DOHH2 (cell line): ENCODE measurements around the gene AKR1B15.

ENCODE experiments used
- H3F3A ChIP-seq: fragments of 200-600 bp; sonication (generic), shearing (Covaris generic); 2 replicates; pipeline ENCODE4 v1.6.0; 2016; ENCODE audit warnings: antibody characterized with exemption, mild to moderate bottlenecking; ENCODE audit not compliant: control insufficient read depth, insufficient read depth
- H3K27ac ChIP-seq: fragments of 200-600 bp; sonication (generic); 2 replicates; pipeline ENCODE4 v1.5.1; 2014; ENCODE audit warnings: low read depth, mild to moderate bottlenecking, low read length, moderate library complexity
- H3K27me3 ChIP-seq: fragments of 200-600 bp; sonication (generic); 2 replicates; pipeline ENCODE4 v1.6.1; 2014; ENCODE audit warnings: mild to moderate bottlenecking, low read length, mixed read lengths; ENCODE audit not compliant: control insufficient read depth
- H3K36me3 ChIP-seq: fragments of 200-600 bp; sonication (generic); 2 replicates; pipeline ENCODE4 v1.6.1; 2014; ENCODE audit warnings: mild to moderate bottlenecking, low read length, moderate library complexity, mixed read lengths; ENCODE audit not compliant: control insufficient read depth
- H3K4me1 ChIP-seq: fragments of 200-600 bp; sonication (generic); 2 replicates; pipeline ENCODE4 v1.6.1; 2014; ENCODE audit warnings: mild to moderate bottlenecking, low read length, mixed read lengths; ENCODE audit not compliant: control insufficient read depth
- H3K4me2 ChIP-seq: fragments of 200-600 bp; sonication (generic); 2 replicates; pipeline ENCODE4 v1.6.0; 2014; ENCODE audit warnings: mild to moderate bottlenecking, low read length, moderate library complexity
- H3K4me3 ChIP-seq: fragments of 200-600 bp; sonication (generic); 2 replicates; pipeline ENCODE4 v1.5.1; 2014; ENCODE audit warnings: mild to moderate bottlenecking, low read length, mixed read lengths
- H3K79me2 ChIP-seq: fragments of 200-600 bp; sonication (generic); 2 replicates; pipeline ENCODE4 v1.6.1; 2014; ENCODE audit warnings: mild to moderate bottlenecking, low read length, mixed read lengths; ENCODE audit not compliant: control insufficient read depth
- H3K9me2 ChIP-seq: fragments of 200-600 bp; sonication (generic); replicated peaks from 2 replicates; pipeline ENCODE4 v1.6.1; 2014; ENCODE audit warnings: mild to moderate bottlenecking, low read length, mixed read lengths; ENCODE audit not compliant: control insufficient read depth
- H3K9me3 ChIP-seq: fragments of 200-600 bp; sonication (generic); 2 replicates; pipeline ENCODE4 v1.6.1; 2014; ENCODE audit warnings: antibody characterized with exemption, low read length, mixed read lengths; ENCODE audit not compliant: control insufficient read depth, insufficient read depth
- H4K20me1 ChIP-seq: fragments of 200-600 bp; sonication (generic); 2 replicates; pipeline ENCODE4 v1.6.0; 2014; ENCODE audit warnings: low read depth, mild to moderate bottlenecking, antibody characterized with exemption, low read length, moderate library complexity; ENCODE audit not compliant: control insufficient read depth, insufficient read depth
- CTCF ChIP-seq: fragments of 200-600 bp; sonication (generic); IDR thresholded peaks from one replicate; pipeline ENCODE4 v1.5.1; 2014; ENCODE audit warnings: antibody characterized with exemption, mild to moderate bottlenecking, low read depth, low read length; ENCODE audit not compliant: poor library complexity, severe bottlenecking
- EZH2phosphoT487 ChIP-seq: fragments of 200-600 bp; sonication (generic); IDR thresholded peaks from 2 replicates; pipeline ENCODE4 v1.6.1; 2017; ENCODE audit warnings: borderline replicate concordance, mild to moderate bottlenecking, antibody characterized with exemption, low read length, moderate library complexity, mixed read lengths

AKR1B15 gene

GRCh38 chr7:134601459-134601858 lies 52.5 kb downstream of the AKR1B15 start:
- Histone ChIP-seq H3K4me2 (no peak overlapping the region), H3K36me3 (no peaks in the 10 kb centered on the region), H4K20me1 (no peaks in the 10 kb centered on the region), H3K4me3 (no peak overlapping the region), H3K9me3 (peaks cover 6% of the 10 kb centered on the region), H3K9me2 (no peaks in the 10 kb centered on the region), H3K27me3 (peaks cover 6% of the 10 kb centered on the region; the same call in 1 of the 2 replicates), H3K79me2 (no peaks in the 10 kb centered on the region), H3K27ac (no peak overlapping the region), H3F3A (no peaks in the 10 kb centered on the region), H3K4me1 (peaks cover 5% of the 10 kb centered on the region)
- no peak for TF ChIP-seq CTCF
- no peak for TF ChIP-seq EZH2phosphoT487

GRCh38 chr7:134602881-134603451 lies 54.1 kb downstream of the AKR1B15 start:
- H3K79me2 ChIP-seq: no peaks in the 10 kb centered on the region
- H3K4me3 ChIP-seq: no peak overlapping the region
- H3K4me1 ChIP-seq: peaks cover under 1% of the 10 kb centered on the region
- TF ChIP-seq CTCF (no peak), EZH2phosphoT487 (no peak)
- no peaks in the 10 kb centered on the region for H3K36me3 ChIP-seq
- H3K27me3 ChIP-seq: peaks cover 18% of the 10 kb centered on the region
- no peak overlapping the region for H3K4me2 ChIP-seq
- H3F3A ChIP-seq: no peaks in the 10 kb centered on the region
- H3K9me2 ChIP-seq: no peaks in the 10 kb centered on the region
- H3K9me3 ChIP-seq: peaks cover 6% of the 10 kb centered on the region
- H4K20me1 ChIP-seq: no peaks in the 10 kb centered on the region
- H3K27ac ChIP-seq: no peak overlapping the region

- no peaks in the 10 kb centered on the region for H3K79me2 ChIP-seq
- H3K9me3 ChIP-seq: no peaks in the 10 kb centered on the region
- no peaks in the 10 kb centered on the region for H4K20me1 ChIP-seq
- no peak overlapping the region for H3K4me3 ChIP-seq
- H3K4me1 ChIP-seq: no peaks in the 10 kb centered on the region
- H3F3A ChIP-seq: no peaks in the 10 kb centered on the region
- H3K9me2 ChIP-seq: no peaks in the 10 kb centered on the region
- TF ChIP-seq CTCF (peak; percentile 96), EZH2phosphoT487 (no peak)
- peak overlapping the region; percentile 10; the same call in 1 of the 2 replicates for H3K4me2 ChIP-seq
- H3K27me3 ChIP-seq: peaks cover 32% of the 10 kb centered on the region
- H3K27ac ChIP-seq: no peak overlapping the region
- H3K36me3 ChIP-seq: no peaks in the 10 kb centered on the region
Observed at GRCh38 chr7:134605978-134606923, 57.3 kb downstream of the AKR1B15 start.
